ENCODE results near the gene RHOF. TPM values are rescaled to one million over a fixed set of nuclear protein-coding genes. Genes with fewer than 3 reads are reported as not detected.

Gene RHOF
- total and polyA plus RNA-seq, 2 donors (not counting 1 experiment from before 2014, with no cell fraction given) = 90.3 to 129 TPM

DNA sequence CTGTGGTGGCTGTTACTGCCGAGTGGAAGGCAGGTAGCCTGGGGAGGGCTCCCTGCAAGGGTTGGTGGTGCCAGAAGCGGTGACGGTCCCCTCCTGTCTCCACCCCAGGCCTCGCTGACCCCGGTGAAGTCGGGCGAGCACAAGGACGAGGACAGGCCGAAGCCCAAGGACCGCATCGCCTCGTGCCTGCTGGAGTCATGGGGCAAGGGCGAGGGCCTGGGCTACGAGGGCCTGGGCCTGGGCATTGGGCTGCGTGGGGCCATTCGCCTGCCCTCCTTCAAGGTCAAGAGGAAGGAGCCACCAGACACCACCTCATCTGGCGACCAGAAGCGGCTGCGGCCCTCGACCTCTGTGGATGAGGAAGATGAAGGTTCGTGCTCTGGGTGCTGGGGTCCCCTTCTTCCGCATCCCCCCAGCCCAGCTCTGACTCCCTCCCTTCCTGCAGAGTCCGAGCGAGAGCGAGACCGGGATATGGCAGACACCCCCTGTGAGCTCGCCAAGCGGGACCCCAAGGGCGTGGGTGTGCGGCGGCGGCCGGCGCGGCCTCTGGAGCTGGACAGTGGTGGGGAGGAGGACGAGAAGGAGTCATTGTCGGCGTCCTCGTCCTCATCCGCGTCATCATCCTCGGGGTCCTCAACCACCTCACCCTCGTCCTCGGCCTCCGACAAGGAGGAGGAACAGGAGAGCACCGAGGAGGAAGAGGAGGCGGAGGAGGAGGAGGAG is 23.6 kb upstream of the RHOF start:
- CTCF ChIA-PET = interaction anchor here (1.4 to 32.7 kb wide), 2 partner anchors 11 to 29 kb away, joined by 3 to 1947 read pairs; partner anchors contain the start of genes RHOF and SETD1B
- no peak overlapping the region for H3K27ac Mint-ChIP-seq
- Histone ChIP-seq H3K4me2 (replicated peaks; ENCODE audit: low read depth, low read length, poor library complexity, severe bottlenecking) (no peak overlapping the region), H3K27me3 (replicated peaks in 1 of 4; ENCODE audit: control extremely low read depth in 1 of 4, control insufficient read depth in 3 of 4, insufficient read depth in 4 of 4, low read length in 3 of 4) (no peaks in the 10 kb centered on the region), H3K79me2 (ENCODE audit: control insufficient read depth, insufficient read depth, low read length) (peaks cover 71% of the 10 kb centered on the region), H4K20me1 (ENCODE audit: control insufficient read depth, insufficient read depth, low read length, poor library complexity, severe bottlenecking) (peaks cover 80% of the 10 kb centered on the region), H2AFZ (ENCODE audit: insufficient read depth, low read depth, low read length, poor library complexity, severe bottlenecking) (no peak overlapping the region), H3K4me1 (ENCODE audit: control insufficient read depth in 2 of 2, insufficient read depth in 2 of 2, low read length in 2 of 2) (peaks cover 11 to 16% of the 10 kb centered on the region in 2 donors), H3K9ac (ENCODE audit: low read length) (no peak overlapping the region), H3K36me3 (replicated peaks in 1 of 2; ENCODE audit: control extremely low read depth in 1 of 2, control insufficient read depth in 1 of 2, extremely low read depth in 1 of 2, insufficient read depth in 2 of 2, low read length in 1 of 2) (peaks cover 2 to 82% of the 10 kb centered on the region in 2 experiments), H3K9me3 (ENCODE audit: control extremely low read depth in 1 of 3, control insufficient read depth in 2 of 3, insufficient read depth in 1 of 3, low read length in 2 of 3) (no peaks in the 10 kb centered on the region), H3K4me3 (ENCODE audit: control extremely low read depth in 1 of 5, extremely low read depth in 1 of 5, insufficient read depth in 1 of 5, low read depth in 2 of 5, low read length in 4 of 5) (no peak overlapping the region), H3K27ac (ENCODE audit: low read length in 2 of 2) (no peak overlapping the region)
- POLR2A ChIA-PET = no interaction called here
- ATAC-seq (ENCODE audit: low read depth) (no peak), DNase-seq (no peak)
- no peak for TF ChIP-seq EZH2 (IDR thresholded peaks at IDR 0.05; ENCODE audit: borderline replicate concordance, insufficient read depth, low read depth, low read length, poor library complexity, severe bottlenecking)
- TF ChIP-seq, protein P1, sequence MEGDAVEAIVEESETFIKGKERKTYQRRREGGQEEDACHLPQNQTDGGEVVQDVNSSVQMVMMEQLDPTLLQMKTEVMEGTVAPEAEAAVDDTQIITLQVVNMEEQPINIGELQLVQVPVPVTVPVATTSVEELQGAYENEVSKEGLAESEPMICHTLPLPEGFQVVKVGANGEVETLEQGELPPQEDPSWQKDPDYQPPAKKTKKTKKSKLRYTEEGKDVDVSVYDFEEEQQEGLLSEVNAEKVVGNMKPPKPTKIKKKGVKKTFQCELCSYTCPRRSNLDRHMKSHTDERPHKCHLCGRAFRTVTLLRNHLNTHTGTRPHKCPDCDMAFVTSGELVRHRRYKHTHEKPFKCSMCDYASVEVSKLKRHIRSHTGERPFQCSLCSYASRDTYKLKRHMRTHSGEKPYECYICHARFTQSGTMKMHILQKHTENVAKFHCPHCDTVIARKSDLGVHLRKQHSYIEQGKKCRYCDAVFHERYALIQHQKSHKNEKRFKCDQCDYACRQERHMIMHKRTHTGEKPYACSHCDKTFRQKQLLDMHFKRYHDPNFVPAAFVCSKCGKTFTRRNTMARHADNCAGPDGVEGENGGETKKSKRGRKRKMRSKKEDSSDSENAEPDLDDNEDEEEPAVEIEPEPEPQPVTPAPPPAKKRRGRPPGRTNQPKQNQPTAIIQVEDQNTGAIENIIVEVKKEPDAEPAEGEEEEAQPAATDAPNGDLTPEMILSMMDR (IDR thresholded peaks at IDR 0.05) = no peak
- H3K27me3 Mint-ChIP-seq = no peaks in the 10 kb centered on the region
- 99% methylated on average over 23 of the region's 47 CpGs for WGBS (ENCODE audit: insufficient coverage)
- intact Hi-C loops (cut with micrococcal nuclease) = no loop called here
- no peaks in the 10 kb centered on the region for H3K9me3 Mint-ChIP-seq (ENCODE audit: insufficient read depth)
- no peak overlapping the region for H3K4me3 Mint-ChIP-seq
- H3K4me1 Mint-ChIP-seq = peaks cover 17% of the 10 kb centered on the region

DNA sequence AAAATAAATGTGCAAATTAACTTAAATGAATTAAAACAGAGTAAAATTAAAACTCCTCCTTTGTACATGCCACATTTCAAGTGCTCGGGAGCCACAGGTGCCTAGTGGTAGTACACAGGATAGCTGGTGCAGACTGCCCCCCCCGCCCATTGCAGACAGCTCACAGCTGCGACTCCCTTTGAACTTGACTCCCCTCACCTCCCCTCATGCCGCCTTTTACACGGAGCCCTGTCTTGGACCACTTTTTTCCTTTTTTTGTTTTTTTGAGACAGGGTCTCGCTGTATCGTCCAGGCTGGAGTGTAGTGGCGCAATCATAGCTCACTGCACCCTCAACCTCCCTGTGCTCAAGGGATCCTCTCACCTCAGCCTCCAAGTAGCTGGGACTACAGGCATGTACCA is 21.8 kb upstream of the RHOF start:
- CTCF ChIA-PET = interaction anchor here (0.7 to 32.7 kb wide), 3 partner anchors 10 to 263 kb away, joined by 3 to 1947 read pairs (median 6); partner anchors contain the start of genes RHOF and SETD1B
- H3K4me1 Mint-ChIP-seq = peaks cover 30% of the 10 kb centered on the region

More for the DNA sequence above, 21.8 kb upstream of the RHOF start:
- Histone ChIP-seq H2AFZ (ENCODE audit: insufficient read depth, low read depth, low read length, poor library complexity, severe bottlenecking) (no peak overlapping the region), H3K4me3 (ENCODE audit: control extremely low read depth in 1 of 5, extremely low read depth in 1 of 5, insufficient read depth in 1 of 5, low read depth in 2 of 5, low read length in 4 of 5) (no peak overlapping the region), H3K4me1 (ENCODE audit: control insufficient read depth in 2 of 2, insufficient read depth in 2 of 2, low read length in 2 of 2) (peaks cover 25 to 34% of the 10 kb centered on the region in 2 donors), H3K9me3 (ENCODE audit: control extremely low read depth in 1 of 3, control insufficient read depth in 2 of 3, insufficient read depth in 1 of 3, low read length in 2 of 3) (no peaks in the 10 kb centered on the region), H3K27me3 (replicated peaks in 1 of 4; ENCODE audit: control extremely low read depth in 1 of 4, control insufficient read depth in 3 of 4, insufficient read depth in 4 of 4, low read length in 3 of 4) (no peaks in the 10 kb centered on the region), H3K27ac (ENCODE audit: low read length in 2 of 2) (no peak overlapping the region), H3K79me2 (ENCODE audit: control insufficient read depth, insufficient read depth, low read length) (peaks cover 89% of the 10 kb centered on the region), H4K20me1 (ENCODE audit: control insufficient read depth, insufficient read depth, low read length, poor library complexity, severe bottlenecking) (peaks cover 86% of the 10 kb centered on the region), H3K36me3 (replicated peaks in 1 of 2; ENCODE audit: control extremely low read depth in 1 of 2, control insufficient read depth in 1 of 2, extremely low read depth in 1 of 2, insufficient read depth in 2 of 2, low read length in 1 of 2) (peaks cover 2 to 80% of the 10 kb centered on the region in 2 experiments), H3K4me2 (replicated peaks; ENCODE audit: low read depth, low read length, poor library complexity, severe bottlenecking) (no peak overlapping the region), H3K9ac (ENCODE audit: low read length) (no peak overlapping the region)
- DNase-seq = no peak
- H3K4me3 Mint-ChIP-seq = no peak overlapping the region
- no peak for TF ChIP-seq EZH2 (IDR thresholded peaks at IDR 0.05; ENCODE audit: borderline replicate concordance, insufficient read depth, low read depth, low read length, poor library complexity, severe bottlenecking)
- TF ChIP-seq, protein P1 (IDR thresholded peaks at IDR 0.05) = no peak
- no peaks in the 10 kb centered on the region for H3K9me3 Mint-ChIP-seq (ENCODE audit: insufficient read depth)
- no peak overlapping the region for H3K27ac Mint-ChIP-seq
- intact Hi-C loops (cut with micrococcal nuclease) = no loop called here
- 95% methylated on average over 8 of the region's 8 CpGs for WGBS (ENCODE audit: insufficient coverage)
- no peaks in the 10 kb centered on the region for H3K27me3 Mint-ChIP-seq
- no peak for ATAC-seq (ENCODE audit: low read depth)
- POLR2A ChIA-PET = interaction anchor here (0.7 to 1.5 kb wide), 3 partner anchors 10 to 189 kb away, joined by 4 to 23 read pairs (median 6); no protein-coding TSS in a partner anchor
